ENCODE measurements around the gene MGAT5B.

The MGAT5B gene

GRCh38 chr17:76905036-76905435, 36.8 kb downstream of the MGAT5B start:
- DNase-seq (ENCODE audit: low spot score) = no peak

GRCh38 chr17:76905836-76906235, 37.6 kb downstream of the MGAT5B start:
- no peak for DNase-seq (ENCODE audit: low spot score)

GRCh38 chr17:76906463-76906862, 38.3 kb downstream of the MGAT5B start:
- no peak for DNase-seq (ENCODE audit: low spot score)

GRCh38 chr17:76907352-76907751, 39.1 kb downstream of the MGAT5B start:
- no peak for DNase-seq (ENCODE audit: low spot score)

- DNase-seq (ENCODE audit: low spot score) = peak; percentile 1
These were observed 42.0 kb downstream of the MGAT5B start for GRCh38 chr17:76909971-76910760.

- DNase-seq (ENCODE audit: low spot score) = no peak
These were observed 43.3 kb downstream of the MGAT5B start for GRCh38 chr17:76911299-76912017.

GRCh38 chr17:76912421-76913164, 44.4 kb downstream of the MGAT5B start:
- no peak for DNase-seq (ENCODE audit: low spot score)

- no peak for DNase-seq (ENCODE audit: low spot score)
These were observed 46.7 kb downstream of the MGAT5B start for GRCh38 chr17:76914937-76915336.

GRCh38 chr17:76915840-76916510, 47.8 kb downstream of the MGAT5B start:
- DNase-seq (ENCODE audit: low spot score) = no peak

GRCh38 chr17:76917829-76918228, 49.6 kb downstream of the MGAT5B start:
- no peak for DNase-seq (ENCODE audit: low spot score)

GRCh38 chr17:76918811-76919210, 50.6 kb downstream of the MGAT5B start:
- no peak for DNase-seq (ENCODE audit: low spot score)

- DNase-seq (ENCODE audit: low spot score) = no peak
These were observed 52.3 kb downstream of the MGAT5B start for GRCh38 chr17:76920364-76921139.

- DNase-seq (ENCODE audit: low spot score) = no peak
These were observed 53.3 kb downstream of the MGAT5B start for GRCh38 chr17:76921340-76922036.

GRCh38 chr17:76922084-76922483, 53.9 kb downstream of the MGAT5B start:
- DNase-seq (ENCODE audit: low spot score) = no peak

- DNase-seq (ENCODE audit: low spot score) = no peak
These were observed 54.8 kb downstream of the MGAT5B start for GRCh38 chr17:76922967-76923366.

GRCh38 chr17:76923491-76923890, 55.3 kb downstream of the MGAT5B start:
- DNase-seq (ENCODE audit: low spot score) = no peak

GRCh38 chr17:76924345-76925342, 56.4 kb downstream of the MGAT5B start:
- no peak for DNase-seq (ENCODE audit: low spot score)

- no peak for DNase-seq (ENCODE audit: low spot score)
These were observed 57.3 kb downstream of the MGAT5B start for GRCh38 chr17:76925441-76925891.

- DNase-seq (ENCODE audit: low spot score) = no peak
These were observed 58.1 kb downstream of the MGAT5B start for GRCh38 chr17:76926237-76926866.
